ENCODE results near the gene ADGRD1. TPM values are rescaled to one million over a fixed set of nuclear protein-coding genes. Genes with fewer than 3 reads are reported as not detected.

ADGRD1 gene
- total RNA-seq, 1 experiment from 2014 or later, result 0.21 TPM

DNA sequence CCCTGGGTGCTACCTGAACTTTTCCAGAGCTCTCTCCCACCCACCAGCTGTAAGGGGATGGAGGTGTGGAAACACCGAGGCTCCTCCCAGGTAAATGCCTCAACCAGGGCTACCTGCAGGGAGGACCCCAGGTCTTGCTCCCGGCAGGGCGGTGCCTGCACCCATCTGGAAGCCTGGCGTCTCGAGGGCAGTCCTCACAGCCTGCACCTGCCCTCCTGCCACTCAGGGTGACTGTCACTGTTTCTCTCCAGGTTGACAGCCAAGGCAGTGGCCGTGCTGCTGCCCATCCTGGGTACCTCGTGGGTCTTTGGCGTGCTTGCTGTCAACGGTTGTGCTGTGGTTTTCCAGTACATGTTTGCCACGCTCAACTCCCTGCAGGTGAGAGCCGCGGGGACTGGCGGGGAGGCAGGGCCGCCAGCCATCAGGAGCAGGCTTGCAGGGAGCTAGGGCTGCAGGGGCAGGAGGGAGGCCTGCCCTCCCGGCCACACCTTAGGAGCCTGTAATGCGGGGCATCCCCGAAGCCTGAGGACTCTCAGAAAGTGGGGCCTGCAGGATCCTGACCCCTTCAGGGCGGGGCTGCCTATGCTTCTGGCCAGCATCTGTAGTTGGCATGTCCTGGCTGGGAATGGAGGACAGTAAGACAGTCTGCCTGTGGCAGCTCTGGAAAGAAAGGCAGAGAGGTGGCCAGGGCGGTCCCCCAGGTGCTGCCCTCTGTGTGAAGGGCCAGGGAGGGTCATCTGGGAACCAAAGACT is 182.3 kb downstream of the ADGRD1 start:
- DNase-seq (ENCODE audit: low spot score), result no peak

GRCh38 chr12:131136539-131136872 is 182.8 kb downstream of the ADGRD1 start:
- no peak for DNase-seq (ENCODE audit: low spot score)

DNA sequence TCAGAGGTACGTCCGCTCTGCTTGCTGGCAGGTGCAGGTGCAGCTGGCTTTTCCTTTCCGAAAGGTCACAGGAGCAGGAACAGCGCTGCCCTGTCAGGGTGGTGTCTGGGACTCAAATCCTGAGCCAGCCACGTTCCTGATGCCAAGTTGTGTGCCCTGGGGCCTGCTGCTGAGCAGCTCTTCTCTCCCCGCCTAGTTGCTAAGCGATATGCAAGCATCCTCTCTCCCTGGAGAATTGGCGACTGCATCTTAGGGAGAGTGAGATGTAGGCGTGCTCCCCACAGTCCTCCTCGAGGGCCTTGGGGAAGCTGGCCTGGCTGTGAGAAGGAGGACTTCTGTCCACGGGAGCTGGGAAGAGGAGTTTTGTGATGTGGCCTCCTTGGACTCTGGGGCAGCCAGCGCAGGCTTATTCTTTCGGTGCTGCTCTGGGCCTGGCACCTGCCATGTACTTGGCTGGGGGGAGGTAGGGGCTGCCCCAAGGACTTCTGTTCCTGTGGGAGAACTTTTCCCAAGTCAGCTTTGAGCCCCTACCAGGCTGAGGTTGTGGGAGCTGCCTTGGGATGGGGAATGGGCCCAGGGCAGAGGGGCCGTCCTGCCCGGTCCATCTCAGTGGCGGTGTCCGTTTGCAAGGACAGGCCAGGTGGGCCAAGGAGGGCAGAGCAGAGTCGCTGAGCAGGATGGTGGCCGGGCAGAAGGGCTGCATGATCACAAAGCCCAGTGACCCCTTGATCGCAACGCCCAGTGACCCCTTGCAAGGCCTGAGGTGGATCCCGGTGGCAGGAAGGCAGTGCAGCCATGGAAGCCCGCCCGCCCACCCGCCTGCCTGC is 183.5 kb downstream of the ADGRD1 start:
- DNase-seq (ENCODE audit: low spot score), result no peak

DNA sequence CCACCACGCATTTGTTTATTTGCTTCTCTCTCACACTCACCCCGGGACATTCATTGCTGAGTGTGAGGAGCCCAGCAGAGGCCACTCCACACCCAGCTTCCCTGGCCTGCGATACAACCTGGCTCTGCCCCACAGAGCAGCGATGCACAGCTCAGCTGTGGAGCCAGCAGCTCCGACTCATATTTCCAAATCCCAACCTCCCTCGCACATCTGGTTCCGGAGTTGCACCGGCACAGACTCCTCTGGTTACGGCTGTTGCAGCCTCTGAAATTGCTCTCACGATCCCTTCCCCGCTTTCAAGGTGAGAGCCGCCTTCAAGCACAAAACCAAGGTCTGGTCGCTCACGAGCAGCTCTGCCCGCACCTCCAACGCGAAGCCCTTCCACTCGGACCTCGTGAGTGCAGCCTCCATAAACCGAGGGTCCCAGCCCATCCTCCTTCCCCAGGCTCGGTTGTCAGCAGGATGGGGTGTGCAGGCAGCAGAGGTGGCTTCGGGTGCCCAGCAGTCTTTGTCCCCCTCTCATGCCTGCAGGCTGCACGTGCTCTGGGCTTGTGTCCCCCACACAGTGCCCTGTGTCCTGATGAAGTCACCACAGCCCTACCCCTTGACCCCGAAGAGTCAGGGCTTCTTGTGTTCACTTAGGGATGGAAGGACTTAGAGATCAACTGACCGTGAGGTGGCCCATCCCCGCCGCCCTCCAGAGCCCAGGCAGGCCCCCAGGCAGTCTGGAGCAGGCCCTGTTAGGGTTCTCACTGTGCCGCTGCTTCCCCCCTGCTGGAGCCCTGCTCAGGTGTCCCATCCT is 184.3 kb downstream of the ADGRD1 start:
- no peak for DNase-seq (ENCODE audit: low spot score)

- no peak for DNase-seq (ENCODE audit: low spot score)
These were observed 185.1 kb downstream of the ADGRD1 start for GRCh38 chr12:131138638-131139362.

DNA sequence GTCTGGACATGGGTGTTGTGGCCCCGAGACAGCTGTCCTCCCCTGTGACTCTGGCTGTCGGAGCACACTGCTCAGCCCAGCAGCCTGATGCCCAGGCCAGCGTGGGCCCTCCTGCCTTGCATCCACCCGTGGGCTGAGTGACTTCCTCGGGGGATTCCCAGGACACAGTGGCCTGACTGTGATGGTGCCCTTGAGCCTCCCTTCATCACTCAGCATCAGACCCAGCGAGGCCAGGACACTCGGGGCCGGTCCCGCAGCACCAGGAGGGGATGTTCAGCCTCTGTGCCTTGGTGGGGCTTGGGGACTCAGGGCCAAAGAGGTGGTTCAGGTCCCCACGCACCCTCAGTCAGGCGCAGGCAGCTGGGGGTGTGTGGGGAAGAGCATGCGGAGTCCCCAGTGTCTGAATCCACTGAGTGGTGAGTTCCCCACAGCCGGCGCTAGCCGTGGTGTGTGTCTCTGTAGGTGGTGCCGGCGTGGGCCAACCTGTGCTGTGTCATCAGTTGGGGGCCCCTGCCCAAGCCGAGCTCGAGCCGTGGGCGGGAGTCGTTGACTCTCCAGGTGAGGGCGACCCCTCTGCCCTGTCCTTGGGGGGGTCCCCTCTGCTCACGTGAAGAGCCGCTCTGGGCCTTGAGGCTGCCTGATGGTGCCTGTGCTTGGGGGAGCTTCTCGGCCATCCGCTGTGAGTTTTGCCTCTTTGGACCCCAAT is 185.8 kb downstream of the ADGRD1 start:
- no peak for DNase-seq (ENCODE audit: low spot score)

DNA sequence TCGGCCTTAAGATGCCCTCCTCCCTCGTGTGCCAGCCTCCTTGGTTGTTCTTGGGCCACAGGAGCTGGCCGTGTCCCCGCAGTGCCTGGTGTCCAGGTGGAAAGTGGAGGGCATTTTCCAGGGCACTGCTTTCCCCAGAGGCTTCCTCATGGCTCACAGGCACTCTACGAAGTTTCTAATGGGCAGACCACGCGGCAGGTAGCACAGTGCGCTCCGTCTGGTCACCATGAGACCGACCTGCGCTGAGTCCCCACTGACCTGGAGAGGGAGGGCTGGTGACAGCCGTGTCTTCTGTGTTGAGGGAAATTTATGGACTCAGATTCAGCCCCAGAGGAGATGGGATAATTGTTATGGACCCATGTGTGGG is 186.3 kb downstream of the ADGRD1 start:
- DNase-seq (ENCODE audit: low spot score), result no peak

DNA sequence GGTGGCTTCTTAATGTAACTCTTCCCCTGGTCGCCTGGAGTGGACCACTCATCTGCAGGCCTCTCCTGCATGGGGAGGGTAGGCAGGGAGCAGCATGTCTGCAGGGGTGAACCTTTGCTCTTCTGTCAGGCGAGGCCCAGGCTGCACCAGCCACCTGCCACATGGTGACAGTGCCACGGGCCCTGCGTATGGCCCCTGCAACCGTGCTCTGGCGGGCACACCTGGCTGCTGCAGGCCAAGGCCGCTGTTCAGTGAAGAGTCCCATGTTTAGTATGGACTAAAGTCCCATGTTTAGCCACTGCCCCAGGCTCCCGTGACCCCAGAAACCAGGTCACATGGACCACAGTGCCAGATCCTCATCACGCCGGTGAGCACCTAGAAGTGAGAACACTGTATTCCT is 187.0 kb downstream of the ADGRD1 start:
- DNase-seq (ENCODE audit: low spot score), result no peak

- no peak for DNase-seq (ENCODE audit: low spot score)
These were observed 187.8 kb downstream of the ADGRD1 start for GRCh38 chr12:131141514-131141913.

DNA sequence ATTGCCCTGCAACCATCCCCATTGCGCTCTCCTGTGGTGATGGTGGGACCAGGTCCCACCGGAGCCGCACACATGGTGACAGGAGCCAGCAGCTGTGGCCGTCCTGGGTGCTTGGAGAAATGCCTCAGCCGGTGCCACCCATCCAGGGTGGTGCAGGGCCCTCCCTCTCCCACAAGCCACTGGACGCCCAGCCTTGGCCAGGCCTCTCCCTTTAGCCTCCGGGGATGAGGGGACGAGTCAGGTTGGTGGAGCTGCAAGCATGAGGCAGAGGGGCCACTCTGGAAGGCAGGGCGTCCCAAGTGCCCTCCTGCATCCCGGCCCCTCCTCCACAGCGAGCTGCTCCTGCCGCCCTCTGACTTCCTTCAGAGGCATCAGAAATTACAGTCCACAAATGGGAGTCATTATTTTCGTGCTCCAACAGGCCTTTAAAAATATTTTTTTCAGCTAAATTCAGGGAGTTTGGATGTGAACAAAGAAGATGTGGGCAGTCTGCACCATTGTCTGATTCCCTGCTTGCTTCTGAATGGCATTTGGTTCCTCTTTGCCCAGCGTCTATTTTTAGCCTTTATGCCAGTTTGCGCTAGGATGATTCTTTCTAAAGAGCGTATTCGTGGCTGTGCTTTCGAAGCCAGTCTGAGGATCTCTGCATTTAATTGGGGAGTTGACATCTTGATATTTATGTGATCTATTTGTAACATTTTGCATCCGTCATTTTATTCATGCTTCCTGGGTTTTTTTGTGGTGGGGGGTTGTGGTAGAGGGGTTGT is 189.4 kb downstream of the ADGRD1 start:
- DNase-seq (ENCODE audit: low spot score), result no peak

- no peak for DNase-seq (ENCODE audit: low spot score)
These were observed 192.5 kb downstream of the ADGRD1 start for GRCh38 chr12:131146173-131146675.

- no peak for DNase-seq (ENCODE audit: low spot score)
These were observed 193.6 kb downstream of the ADGRD1 start for GRCh38 chr12:131147293-131147692.

- DNase-seq (ENCODE audit: low spot score), result no peak
These were observed 194.2 kb downstream of the ADGRD1 start for GRCh38 chr12:131147894-131148293.

DNA sequence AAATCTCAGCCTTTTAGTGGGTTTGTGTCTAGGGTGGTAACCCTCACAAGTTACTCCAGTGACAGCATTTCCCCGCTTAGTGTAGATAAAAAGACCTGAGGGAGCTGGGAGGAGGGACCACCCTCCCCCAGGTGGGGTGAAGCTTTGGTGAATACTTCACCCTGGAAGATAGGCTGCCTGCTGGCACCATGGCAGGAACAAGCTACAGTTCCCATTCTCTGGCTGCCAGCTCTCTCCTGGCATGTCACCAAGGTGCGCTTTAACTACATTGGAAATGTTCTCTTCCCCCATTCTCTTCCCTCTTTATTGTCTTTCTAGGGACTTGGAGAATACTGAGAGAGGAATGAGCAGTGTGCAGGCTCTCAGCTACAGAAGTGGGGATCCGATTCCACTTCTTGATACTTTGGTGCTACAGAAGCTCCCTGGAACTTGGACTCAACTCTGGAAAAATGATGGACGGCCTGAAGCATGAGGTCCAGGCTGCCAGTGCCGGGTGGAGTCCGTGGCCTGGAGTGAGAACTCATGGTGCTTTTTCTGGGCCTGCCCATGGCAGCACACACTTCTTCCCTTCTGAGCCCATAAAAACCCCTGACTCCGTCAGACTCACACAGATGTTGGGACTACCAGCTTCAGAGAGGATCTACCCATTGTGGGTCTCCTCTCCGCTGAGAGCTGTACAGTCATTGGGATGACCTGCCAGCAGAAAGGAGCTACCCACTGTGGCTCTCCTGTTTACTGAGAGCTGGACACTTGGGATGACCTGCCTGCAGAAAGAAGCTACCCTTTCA is 198.0 kb downstream of the ADGRD1 start:
- DNase-seq (ENCODE audit: low spot score), result no peak

GRCh38 chr12:131152587-131152986 is 198.9 kb downstream of the ADGRD1 start:
- no peak for DNase-seq (ENCODE audit: low spot score)

DNA sequence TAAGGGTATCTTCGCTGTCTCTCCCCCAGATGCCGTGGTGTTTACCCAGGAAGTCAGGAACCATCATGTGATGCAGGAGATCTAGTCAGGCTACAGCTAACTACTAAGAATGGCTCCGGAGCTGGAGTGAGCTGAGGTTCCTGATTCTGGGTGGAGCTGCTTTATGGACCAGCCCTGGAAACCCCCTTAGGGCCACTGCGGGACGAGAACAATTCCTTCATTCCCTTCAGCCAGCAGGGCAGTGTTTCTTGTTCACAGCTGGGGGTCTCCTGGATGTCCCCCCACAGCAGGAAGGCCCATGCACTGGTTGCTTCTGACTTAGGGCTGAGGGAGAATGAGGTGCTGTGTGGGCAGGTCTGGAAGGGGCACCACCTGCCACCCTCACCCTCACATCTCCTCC is 199.3 kb downstream of the ADGRD1 start:
- no peak for DNase-seq (ENCODE audit: low spot score)

DNA sequence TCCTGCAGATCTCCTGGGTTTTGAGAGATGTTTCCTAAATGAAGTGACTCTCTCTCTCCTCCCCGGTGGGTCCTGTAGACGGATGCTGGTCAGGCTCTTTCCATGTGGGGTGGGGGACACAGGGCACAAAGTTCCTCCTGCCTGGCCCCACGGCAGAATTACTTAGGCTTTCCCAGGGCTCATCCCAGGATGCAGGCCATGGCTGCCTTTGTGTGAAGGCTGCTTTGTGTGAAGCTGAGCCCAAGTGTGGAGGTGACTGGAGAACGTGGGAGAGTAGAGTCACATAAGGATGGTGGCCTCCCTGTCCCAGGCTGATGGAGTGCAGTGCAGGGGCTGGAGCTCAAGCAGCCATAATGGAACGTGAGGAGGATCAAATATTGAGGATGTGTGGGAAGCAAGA is 200.2 kb downstream of the ADGRD1 start:
- DNase-seq (ENCODE audit: low spot score), result no peak

DNA sequence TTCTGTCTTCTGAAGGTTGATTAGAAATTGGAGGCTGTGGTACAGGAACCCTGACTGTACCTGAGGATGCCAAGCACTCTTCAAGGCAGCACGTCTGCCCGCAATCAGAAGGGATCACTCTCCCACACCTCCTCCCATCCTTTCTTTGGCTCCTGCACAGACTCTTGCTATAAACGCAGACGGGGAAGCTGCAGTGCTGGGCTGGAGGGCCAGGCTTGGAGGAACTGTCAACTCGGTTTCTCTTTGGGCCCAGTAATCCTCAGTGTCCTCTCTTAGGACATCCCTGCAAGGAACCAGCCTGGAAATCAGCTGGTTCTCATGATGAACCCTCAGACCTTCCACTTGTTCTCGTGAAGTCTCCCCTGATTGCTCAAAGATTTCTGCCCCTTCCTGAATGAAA is 201.4 kb downstream of the ADGRD1 start:
- DNase-seq (ENCODE audit: low spot score), result no peak

GRCh38 chr12:131157743-131158142 is 204.0 kb downstream of the ADGRD1 start:
- no peak for DNase-seq (ENCODE audit: low spot score)
